HEK293T (cell line): Measurements from ENCODE around the gene PLA2G4C.

ENCODE experiments used
- CTCF ChIA-PET: fragments of 350-600 bp; formaldehyde crosslinking; extraction: SDS; loops from one replicate; lab custom pipeline; 2021; ENCODE audit warnings: antibody characterized with exemption, inconsistent platforms; lab: Yijun Ruan, JAX
- POLR2A ChIA-PET: fragments of 350-600 bp; formaldehyde crosslinking; extraction: SDS; loops from one replicate; lab custom pipeline; 2020; ENCODE audit warnings: antibody characterized with exemption, inconsistent platforms; lab: Yijun Ruan, JAX
- DNase-seq: peaks from one replicate; pipeline ENCODE4 v3.0.0; 2012; ENCODE audit warnings: mixed read lengths; ENCODE audit errors: extremely low spot score
- ARNT ChIP-seq: fragments of 450-650 bp; IDR thresholded peaks from 2 replicates; pipeline ENCODE4 v1.6.1; 2017; ENCODE audit warnings: mild to moderate bottlenecking
- BHLHE40 ChIP-seq: fragments of 450-650 bp; IDR thresholded peaks from 2 replicates; pipeline ENCODE4 v1.6.1; 2016; ENCODE audit warnings: mild to moderate bottlenecking, moderate library complexity, borderline replicate concordance
- CTBP1 ChIP-seq: fragments of 450-650 bp; IDR thresholded peaks from 2 replicates; pipeline ENCODE4 v1.6.1; 2016; ENCODE audit warnings: borderline replicate concordance
- ELF4 ChIP-seq: fragments of 450-650 bp; IDR thresholded peaks from 2 replicates; pipeline ENCODE4 v1.6.1; 2017; ENCODE audit warnings: antibody characterized with exemption
- FOXA1 ChIP-seq: fragments of 450-650 bp; IDR thresholded peaks from 2 replicates; pipeline ENCODE4 v1.6.1; 2016; ENCODE audit warnings: mild to moderate bottlenecking
- FOXK2 ChIP-seq: fragments of 450-650 bp; IDR thresholded peaks from 2 replicates; pipeline ENCODE4 v1.6.1; 2016; ENCODE audit warnings: mild to moderate bottlenecking
- FOXM1 ChIP-seq: fragments of 450-650 bp; IDR thresholded peaks from 2 replicates; pipeline ENCODE4 v1.6.1; 2017; ENCODE audit warnings: mild to moderate bottlenecking, borderline replicate concordance
- HDGF ChIP-seq: fragments of 450-650 bp; IDR thresholded peaks from 2 replicates; pipeline ENCODE4 v1.6.1; 2017; ENCODE audit warnings: antibody characterized with exemption, borderline replicate concordance
- L3MBTL2 ChIP-seq: fragments of 450-650 bp; conservative IDR thresholded peaks from 2 replicates; pipeline ENCODE4 v1.6.1; 2016; ENCODE audit warnings: mild to moderate bottlenecking
- LEF1 ChIP-seq: fragments of 450-650 bp; IDR thresholded peaks from 2 replicates; pipeline ENCODE4 v1.6.1; 2017; ENCODE audit warnings: mild to moderate bottlenecking, borderline replicate concordance
- NFRKB ChIP-seq: fragments of 450-650 bp; IDR thresholded peaks from 2 replicates; pipeline ENCODE4 v1.6.1; 2016; ENCODE audit warnings: mild to moderate bottlenecking, moderate library complexity
- SP1 ChIP-seq: fragments of 450-650 bp; IDR thresholded peaks from 2 replicates; pipeline ENCODE4 v1.6.1; 2017
- SUZ12 ChIP-seq: fragments of 450-650 bp; IDR thresholded peaks from 2 replicates; pipeline ENCODE4 v1.6.1; 2016; ENCODE audit warnings: mild to moderate bottlenecking
- TARDBP ChIP-seq: fragments of 450-650 bp; IDR thresholded peaks from 2 replicates; pipeline ENCODE4 v1.6.1; 2016
- ZNF384 ChIP-seq: fragments of 450-650 bp; IDR thresholded peaks from 2 replicates; pipeline ENCODE4 v1.6.1; 2016
- TF ChIP-seq, protein P1 (sequence below): fragments of 450-650 bp; IDR thresholded peaks from 2 replicates; pipeline ENCODE4 v1.6.1; 2016

Gene PLA2G4C

DNA sequence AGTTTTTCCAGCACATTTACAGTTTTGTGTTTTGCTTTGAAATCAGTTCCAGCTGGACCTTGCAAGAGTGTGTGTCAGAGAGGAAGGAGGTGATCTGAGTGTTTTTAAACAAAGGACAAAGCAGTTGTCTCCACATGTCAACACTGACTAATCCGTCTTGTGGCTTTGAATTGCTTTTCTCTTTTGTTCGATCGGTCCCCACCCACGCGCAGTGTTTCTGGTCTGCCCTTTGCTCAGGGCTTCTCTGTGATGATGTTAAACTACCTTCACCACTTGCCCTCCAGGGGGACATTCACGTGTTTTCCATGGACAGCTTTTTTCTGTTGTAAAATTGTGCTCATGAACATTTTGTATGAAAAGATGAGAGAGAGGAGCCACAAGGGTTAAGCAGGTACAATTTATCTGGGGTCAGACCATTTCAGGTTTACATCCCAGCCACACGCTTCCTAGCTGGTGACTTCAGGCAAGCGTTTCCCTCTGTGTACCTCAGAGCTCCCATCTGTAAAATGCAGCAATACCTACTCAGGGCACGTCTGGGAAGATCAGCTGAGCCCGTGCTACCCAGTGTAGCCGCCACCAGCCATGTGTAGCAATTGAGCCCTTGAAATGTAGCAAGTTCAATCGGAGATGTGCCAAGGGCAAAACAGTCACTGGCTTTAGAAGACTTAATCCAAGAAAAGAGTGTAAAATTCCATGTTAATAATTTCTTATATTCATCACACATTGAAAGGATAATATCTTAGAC, 13.5 kb upstream of the PLA2G4C start:
- no peak for TF ChIP-seq LEF1
- no peak for TF ChIP-seq BHLHE40
- TF ChIP-seq CTBP1 = no peak
- no peak for TF ChIP-seq SUZ12
- TF ChIP-seq SP1 = no peak
- TF ChIP-seq TARDBP = no peak
- no peak for TF ChIP-seq ZNF384
- no peak for TF ChIP-seq FOXM1
- TF ChIP-seq FOXK2 = no peak
- TF ChIP-seq ARNT = no peak
- TF ChIP-seq L3MBTL2 = no peak
- no peak for TF ChIP-seq HDGF
- TF ChIP-seq, protein P1, sequence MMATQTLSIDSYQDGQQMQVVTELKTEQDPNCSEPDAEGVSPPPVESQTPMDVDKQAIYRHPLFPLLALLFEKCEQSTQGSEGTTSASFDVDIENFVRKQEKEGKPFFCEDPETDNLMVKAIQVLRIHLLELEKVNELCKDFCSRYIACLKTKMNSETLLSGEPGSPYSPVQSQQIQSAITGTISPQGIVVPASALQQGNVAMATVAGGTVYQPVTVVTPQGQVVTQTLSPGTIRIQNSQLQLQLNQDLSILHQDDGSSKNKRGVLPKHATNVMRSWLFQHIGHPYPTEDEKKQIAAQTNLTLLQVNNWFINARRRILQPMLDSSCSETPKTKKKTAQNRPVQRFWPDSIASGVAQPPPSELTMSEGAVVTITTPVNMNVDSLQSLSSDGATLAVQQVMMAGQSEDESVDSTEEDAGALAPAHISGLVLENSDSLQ = no peak
- DNase-seq = no peak
- POLR2A ChIA-PET = interaction anchor here (2.9 kb wide), 1 partner anchor 14 kb away, joined by 9 read pairs; the partner anchor contains the start of gene PLA2G4C
- CTCF ChIA-PET = interaction anchor here (0.6 kb wide), 1 partner anchor 33 kb away, joined by 6 read pairs; no protein-coding TSS in a partner anchor

DNA sequence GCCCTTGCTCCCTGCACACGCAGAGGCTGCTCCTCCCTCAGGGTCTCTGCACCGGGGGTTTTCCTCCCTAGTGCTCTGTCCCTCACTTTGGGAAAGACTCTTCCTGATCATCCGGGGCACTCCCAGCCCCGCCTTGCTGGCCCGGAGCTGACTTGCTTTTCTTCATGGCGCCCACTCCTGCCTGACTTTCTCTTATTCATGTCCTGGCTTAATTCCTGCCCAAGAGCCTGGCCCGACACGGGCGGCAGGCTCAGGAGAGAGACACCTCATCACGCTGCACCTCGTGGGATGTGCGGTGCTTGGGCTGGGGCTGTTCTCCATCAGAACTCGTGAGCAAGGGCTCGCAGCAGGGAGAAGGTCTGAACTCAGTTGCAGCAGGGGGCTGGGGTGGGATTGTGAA, 11.8 kb upstream of the PLA2G4C start:
- TF ChIP-seq SP1 (no peak), FOXK2 (no peak), BHLHE40 (no peak), CTBP1 (no peak), L3MBTL2 (no peak), LEF1 (no peak), ARNT (no peak), HDGF (no peak), TARDBP (no peak), NFRKB (no peak)
- no peak for DNase-seq
- ChIA-PET POLR2A (interaction anchor here (1.2 to 2.9 kb wide), 2 partner anchors 11 to 12 kb away, joined by 3 to 9 read pairs; partner anchors contain the start of gene PLA2G4C), CTCF (interaction anchor here (0.7 kb wide), 1 partner anchor 138 kb away, joined by 3 read pairs; no protein-coding TSS in a partner anchor)

DNA sequence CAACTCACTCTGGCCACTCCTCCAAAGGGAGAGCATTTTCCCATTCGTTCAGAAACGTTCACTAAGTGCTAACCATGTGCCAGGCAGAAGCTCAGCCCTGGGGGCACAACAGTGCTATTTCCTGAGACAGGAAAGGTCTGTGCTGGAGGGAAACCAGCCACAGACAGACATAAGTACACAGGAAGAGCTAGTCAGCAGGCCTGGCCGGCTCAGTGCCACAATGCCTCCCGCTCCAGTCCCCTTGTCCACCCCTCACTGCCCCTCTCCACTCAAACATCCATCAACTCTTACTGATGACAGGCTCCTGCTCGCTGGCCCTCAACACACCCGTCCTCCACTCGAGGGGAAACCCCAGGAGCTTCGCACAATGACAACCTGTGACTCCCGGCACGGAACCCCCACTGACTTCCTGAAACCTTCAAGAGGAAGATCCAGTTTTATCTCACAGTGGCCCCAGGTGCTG, 11.3 kb upstream of the PLA2G4C start:
- ChIA-PET CTCF (interaction anchor here (0.7 kb wide), 1 partner anchor 138 kb away, joined by 3 read pairs; no protein-coding TSS in a partner anchor), POLR2A (interaction anchor here (1.2 to 2.9 kb wide), 2 partner anchors 10 to 12 kb away, joined by 3 to 9 read pairs; partner anchors contain the start of gene PLA2G4C)
- TF ChIP-seq, protein P1 = no peak
- TF ChIP-seq HDGF (no peak), NFRKB (no peak), FOXA1 (no peak), BHLHE40 (no peak), LEF1 (no peak), ZNF384 (no peak), ELF4 (no peak), ARNT (no peak), CTBP1 (no peak), FOXK2 (no peak), TARDBP (no peak), SP1 (no peak), FOXM1 (no peak), L3MBTL2 (no peak), SUZ12 (no peak)
- DNase-seq = no peak

DNA sequence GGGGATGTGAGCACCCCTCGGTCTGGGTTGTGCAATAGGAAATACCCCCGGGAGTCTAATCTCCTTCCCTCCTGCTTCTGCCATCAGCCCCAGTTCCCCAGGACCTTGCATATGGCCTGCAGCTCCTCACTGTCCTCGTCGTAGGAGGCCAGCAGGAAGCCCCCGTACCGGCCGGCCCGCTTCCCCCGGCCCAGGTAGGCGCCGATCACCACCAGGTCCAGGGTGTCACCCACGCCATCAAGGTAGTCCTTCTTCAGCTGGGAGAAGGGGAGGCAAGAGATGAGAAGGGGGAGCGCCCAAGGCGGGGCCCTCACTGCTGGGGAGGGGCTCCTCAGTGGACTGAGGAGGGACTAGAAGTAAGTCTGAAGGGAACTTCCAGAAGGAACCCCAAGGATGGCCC, 10.4 kb upstream of the PLA2G4C start:
- POLR2A ChIA-PET = no interaction called here

DNA sequence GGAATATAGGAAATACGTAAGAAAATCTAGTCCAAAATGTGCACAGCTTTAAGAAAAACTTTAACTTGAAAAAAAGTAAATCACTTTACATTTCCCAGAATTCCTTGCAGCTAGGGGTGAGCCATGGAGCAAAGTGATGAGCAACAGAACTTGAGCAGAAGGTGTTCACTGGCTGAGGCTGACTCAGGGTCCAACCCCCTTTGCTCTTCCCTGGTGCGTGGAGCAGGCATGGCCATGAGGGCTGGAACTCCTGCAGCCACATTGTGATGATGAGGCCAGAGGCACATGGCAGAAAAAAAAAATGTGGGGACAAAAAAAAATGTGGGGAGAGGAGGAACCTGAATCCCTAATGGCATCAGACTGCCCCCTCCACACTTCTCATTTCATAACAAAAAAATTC, 9.9 kb upstream of the PLA2G4C start:
- ChIA-PET CTCF (no interaction called here), POLR2A (interaction anchor here (1.1 kb wide), 1 partner anchor 10 kb away, joined by 5 read pairs; the partner anchor contains the start of gene PLA2G4C)
- no peak for DNase-seq
- TF ChIP-seq LEF1 (no peak), NFRKB (no peak), ARNT (no peak), SUZ12 (no peak), L3MBTL2 (no peak)

More for the DNA sequence above, 10.4 kb upstream of the PLA2G4C start:
- CTCF ChIA-PET = no interaction called here
- no peak for DNase-seq
- no peak for TF ChIP-seq NFRKB

DNA sequence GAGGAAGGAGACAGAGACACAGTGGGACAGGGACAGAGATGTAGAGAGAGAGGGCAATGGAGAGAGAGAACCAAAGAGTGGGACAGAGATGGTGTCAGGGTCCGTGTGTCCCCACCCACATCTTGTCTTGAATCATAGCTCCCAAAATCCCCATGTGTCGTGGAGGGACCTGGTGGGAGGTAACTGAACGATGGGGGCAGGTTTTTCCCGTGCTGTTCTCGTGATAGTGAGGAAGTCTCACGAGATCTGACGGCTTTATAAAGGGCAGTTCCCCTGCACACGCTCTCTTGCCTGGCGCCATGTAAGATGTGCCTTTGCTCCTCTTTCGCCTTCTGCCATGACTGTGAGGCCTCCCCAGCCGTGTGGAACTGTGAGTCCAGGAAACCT, 7.5 kb upstream of the PLA2G4C start:
- ChIA-PET CTCF (no interaction called here), POLR2A (interaction anchor here (1.3 kb wide), 1 partner anchor 8 kb away, joined by 4 read pairs; the partner anchor contains the start of gene PLA2G4C)
- TF ChIP-seq TARDBP (no peak), LEF1 (no peak), BHLHE40 (no peak), FOXM1 (no peak), ZNF384 (no peak), CTBP1 (no peak), SUZ12 (no peak), SP1 (no peak), FOXA1 (no peak), L3MBTL2 (no peak), FOXK2 (no peak), NFRKB (no peak), ARNT (no peak), ELF4 (no peak), HDGF (no peak)
- TF ChIP-seq, protein P1 = no peak
- DNase-seq = no peak
